ENCODE measurements around the gene NPY5R.

NPY5R gene

GRCh38 chr4:163382178-163382869, 38.6 kb downstream of the NPY5R start:
- TF ChIP-seq, protein P1, sequence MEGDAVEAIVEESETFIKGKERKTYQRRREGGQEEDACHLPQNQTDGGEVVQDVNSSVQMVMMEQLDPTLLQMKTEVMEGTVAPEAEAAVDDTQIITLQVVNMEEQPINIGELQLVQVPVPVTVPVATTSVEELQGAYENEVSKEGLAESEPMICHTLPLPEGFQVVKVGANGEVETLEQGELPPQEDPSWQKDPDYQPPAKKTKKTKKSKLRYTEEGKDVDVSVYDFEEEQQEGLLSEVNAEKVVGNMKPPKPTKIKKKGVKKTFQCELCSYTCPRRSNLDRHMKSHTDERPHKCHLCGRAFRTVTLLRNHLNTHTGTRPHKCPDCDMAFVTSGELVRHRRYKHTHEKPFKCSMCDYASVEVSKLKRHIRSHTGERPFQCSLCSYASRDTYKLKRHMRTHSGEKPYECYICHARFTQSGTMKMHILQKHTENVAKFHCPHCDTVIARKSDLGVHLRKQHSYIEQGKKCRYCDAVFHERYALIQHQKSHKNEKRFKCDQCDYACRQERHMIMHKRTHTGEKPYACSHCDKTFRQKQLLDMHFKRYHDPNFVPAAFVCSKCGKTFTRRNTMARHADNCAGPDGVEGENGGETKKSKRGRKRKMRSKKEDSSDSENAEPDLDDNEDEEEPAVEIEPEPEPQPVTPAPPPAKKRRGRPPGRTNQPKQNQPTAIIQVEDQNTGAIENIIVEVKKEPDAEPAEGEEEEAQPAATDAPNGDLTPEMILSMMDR (IDR thresholded peaks at IDR 0.05; ENCODE audit: borderline replicate concordance, control extremely low read depth, extremely low read depth, insufficient read depth, missing control alignments), result no peak
- in situ Hi-C loops (cut with MboI; ENCODE audit: low sequenced_read_pairs, unreplicated experiment), result no loop called here
- DNase-seq (ENCODE audit: low spot score), result no peak

GRCh38 chr4:163384434-163384833, 40.7 kb downstream of the NPY5R start:
- in situ Hi-C loops (cut with MboI; ENCODE audit: low sequenced_read_pairs, unreplicated experiment), result no loop called here
- TF ChIP-seq, protein P1 (IDR thresholded peaks at IDR 0.05; ENCODE audit: borderline replicate concordance, control extremely low read depth, extremely low read depth, insufficient read depth, missing control alignments), result no peak
- DNase-seq (ENCODE audit: low spot score), result no peak

- no peak for DNase-seq (ENCODE audit: low spot score)
- TF ChIP-seq, protein P1 (IDR thresholded peaks at IDR 0.05; ENCODE audit: borderline replicate concordance, control extremely low read depth, extremely low read depth, insufficient read depth, missing control alignments), result no peak
- in situ Hi-C loops (cut with MboI; ENCODE audit: low sequenced_read_pairs, unreplicated experiment), result no loop called here
Measured at GRCh38 chr4:163384926-163385325, 41.2 kb downstream of the NPY5R start.

DNA sequence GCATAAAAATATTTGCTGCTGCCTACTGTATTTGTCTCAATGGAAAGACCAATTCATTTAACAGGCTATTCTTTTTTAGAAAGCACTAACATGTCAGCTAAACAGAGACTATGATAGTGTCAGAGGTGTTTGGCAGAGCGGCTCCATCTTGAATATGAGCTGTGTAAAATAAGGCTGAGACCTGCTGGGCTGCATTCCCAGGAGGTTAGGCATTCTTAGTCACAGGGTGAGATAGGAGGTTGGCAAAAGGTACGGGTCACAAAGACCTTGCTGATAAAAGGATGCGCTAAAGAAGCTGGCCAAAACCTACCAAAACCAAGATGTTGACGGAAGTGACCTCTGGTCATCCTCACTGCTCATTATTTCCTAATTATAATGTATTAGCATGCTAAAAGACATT, 41.8 kb downstream of the NPY5R start:
- in situ Hi-C loops (cut with MboI; ENCODE audit: low sequenced_read_pairs, unreplicated experiment), result no loop called here
- no peak for DNase-seq (ENCODE audit: low spot score)
- TF ChIP-seq, protein P1 (IDR thresholded peaks at IDR 0.05; ENCODE audit: borderline replicate concordance, control extremely low read depth, extremely low read depth, insufficient read depth, missing control alignments), result no peak

DNA sequence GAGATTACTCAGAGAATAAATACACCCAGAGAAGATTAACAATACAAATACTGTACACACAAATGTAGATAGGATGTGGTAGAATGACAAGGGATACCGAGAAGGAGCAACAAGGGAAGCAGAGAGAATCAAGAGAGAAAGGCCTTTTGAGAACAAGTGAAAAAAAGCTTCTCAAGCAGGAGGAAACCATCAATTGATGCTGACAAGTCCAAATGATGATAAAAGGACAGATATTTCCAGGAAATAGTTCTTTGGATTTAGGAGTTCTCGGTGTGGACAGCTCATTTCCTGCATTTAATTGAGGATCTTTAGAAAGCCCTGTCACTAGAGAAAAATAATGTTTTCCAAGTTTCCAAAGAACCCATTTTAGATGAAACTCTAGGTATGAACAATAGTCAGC, 48.1 kb downstream of the NPY5R start:
- no peak for DNase-seq (ENCODE audit: low spot score)
- TF ChIP-seq, protein P1 (IDR thresholded peaks at IDR 0.05; ENCODE audit: borderline replicate concordance, control extremely low read depth, extremely low read depth, insufficient read depth, missing control alignments), result no peak
- in situ Hi-C loops (cut with MboI; ENCODE audit: low sequenced_read_pairs, unreplicated experiment), result no loop called here

GRCh38 chr4:163392328-163392727, 48.6 kb downstream of the NPY5R start:
- TF ChIP-seq, protein P1 (IDR thresholded peaks at IDR 0.05; ENCODE audit: borderline replicate concordance, control extremely low read depth, extremely low read depth, insufficient read depth, missing control alignments), result no peak
- in situ Hi-C loops (cut with MboI; ENCODE audit: low sequenced_read_pairs, unreplicated experiment), result no loop called here
- DNase-seq (ENCODE audit: low spot score), result no peak

Measured in GM13976 (cell line).